CD4-positive, alpha-beta memory T cell (primary cell): ENCODE results near the gene IGSF23. TPM values are rescaled to one million over a fixed set of nuclear protein-coding genes. Genes with fewer than 3 reads are reported as not detected.

Experiments used
- CTCF ChIA-PET: fragments of 350-600 bp; sonication (Branson Sonifier 250); formaldehyde crosslinking; loops from one replicate; lab custom pipeline; 2021; ENCODE audit warnings: inconsistent platforms; ENCODE audit not compliant: partially characterized antibody; lab: Charles Lee
- POLR2A ChIA-PET: fragments of 350-600 bp; sonication (Branson Sonifier 250); formaldehyde crosslinking; loops from one replicate; lab custom pipeline; 2021; ENCODE audit not compliant: partially characterized antibody; lab: Charles Lee
- DNase-seq, 5 donors: peaks; one replicate each; pipeline versions ENCODE4 v3.0.0 to v3.0.0-alpha.2; 2020 to 2022; ENCODE audit warnings: mixed read lengths in 1 of 5
- H3K27ac ChIP-seq: one replicate; pipeline ENCODE4 v1.7.0; 2013; ENCODE audit warnings: low read depth, low read length
- H3K27me3 ChIP-seq: 2 replicates; pipeline ENCODE4 v1.7.0; 2013; ENCODE audit warnings: mild to moderate bottlenecking, low read length, moderate library complexity; ENCODE audit not compliant: insufficient read depth
- H3K36me3 ChIP-seq: 2 replicates; pipeline ENCODE4 v1.7.0; 2013; ENCODE audit warnings: mild to moderate bottlenecking, low read length, moderate library complexity; ENCODE audit not compliant: insufficient read depth
- H3K4me1 ChIP-seq: 2 replicates; pipeline ENCODE4 v1.7.0; 2013; ENCODE audit warnings: mild to moderate bottlenecking, low read length, moderate library complexity; ENCODE audit not compliant: insufficient read depth
- H3K4me3 ChIP-seq, 2 donors: one replicate each; pipeline ENCODE4 v1.7.0; 2013; ENCODE audit warnings: low read length in 2 of 2, mild to moderate bottlenecking in 1 of 2
- H3K9me3 ChIP-seq, 2 donors: one replicate each; pipeline ENCODE4 v1.7.0; 2013; ENCODE audit warnings: low read length in 2 of 2, control low read depth in 1 of 2; ENCODE audit not compliant: control insufficient read depth in 1 of 2
- H3K27ac Mint-ChIP-seq, 7 donors: one replicate each; pipeline ENCODE4 v1.8.0; 2020 to 2021; ENCODE audit warnings: mixed read lengths in 7 of 7, mild to moderate bottlenecking in 6 of 7, inconsistent platforms in 3 of 7, moderate library complexity in 3 of 7
- H3K27me3 Mint-ChIP-seq, 2 donors: one replicate each; pipeline ENCODE4 v1.8.0; 2020 to 2021; ENCODE audit warnings: mixed read lengths in 2 of 2
- H3K36me3 Mint-ChIP-seq, 2 donors: one replicate each; pipeline ENCODE4 v1.8.0; 2020 to 2021; ENCODE audit warnings: mixed read lengths in 2 of 2, inconsistent platforms in 1 of 2, mild to moderate bottlenecking in 1 of 2
- H3K4me1 Mint-ChIP-seq, 4 donors: one replicate each; pipeline ENCODE4 v1.8.0; 2020 to 2021; ENCODE audit warnings: mixed read lengths in 4 of 4, mild to moderate bottlenecking in 1 of 4
- H3K4me3 Mint-ChIP-seq, 8 donors: one replicate each; pipeline ENCODE4 v1.8.0; 2020 to 2021; ENCODE audit warnings: mixed read lengths in 8 of 8, mild to moderate bottlenecking in 7 of 8, moderate library complexity in 6 of 8, inconsistent platforms in 3 of 8
- H3K9me3 Mint-ChIP-seq, 8 donors: one replicate each; pipeline ENCODE4 v1.8.0; 2020 to 2021; ENCODE audit warnings: mixed read lengths in 8 of 8, mild to moderate bottlenecking in 5 of 8, inconsistent platforms in 3 of 8, moderate library complexity in 1 of 8
- intact Hi-C: fragments of 100-400 bp; cut with micrococcal nuclease; formaldehyde crosslinking; loops from one replicate; pipeline ENCODE4 v1.15.1; 2023
- polyA plus RNA-seq, 2 donors: library from polyadenylated mRNA; unstranded; fragments of 300-500 nt; fragmentation: Illumina TruSeq; gene quantifications; one replicate each; pipeline ENCODE4 v1.2.3, GENCODE V29; 2021
- total RNA-seq, 2 experiments: library from RNA; stranded (reverse); gene quantifications; one replicate each; pipeline ENCODE4 v1.2.3, GENCODE V29; 2021

Gene IGSF23
- total and polyA plus RNA-seq, 4 experiments from 2014 or later, result not detected

GRCh38 chr19:44572581-44572900 lies 40.8 kb upstream of the IGSF23 start:
- peaks cover 0 to 24% (median 1%) of the 10 kb centered on the region in 8 donors for H3K9me3 Mint-ChIP-seq
- Histone ChIP-seq H3K36me3 (no peaks in the 10 kb centered on the region), H3K9me3 (no peaks in the 10 kb centered on the region), H3K4me1 (no peaks in the 10 kb centered on the region), H3K4me3 (no peak overlapping the region), H3K27ac (no peak overlapping the region), H3K27me3 (no peaks in the 10 kb centered on the region)
- intact Hi-C loops, result no loop called here
- DNase-seq, result no peak
- no peak overlapping the region for H3K4me3 Mint-ChIP-seq
- H3K27me3 Mint-ChIP-seq, result peaks cover 0 to 7% of the 10 kb centered on the region in 2 donors
- ChIA-PET CTCF (interaction anchor here (2.4 kb wide), 1 partner anchor 11 kb away, joined by 13 read pairs; no protein-coding TSS in a partner anchor), POLR2A (no interaction called here)
- peaks cover 0 to 4% of the 10 kb centered on the region in 2 donors for H3K36me3 Mint-ChIP-seq
- no peak overlapping the region for H3K27ac Mint-ChIP-seq
- peaks cover 0 to 4% (median 1%) of the 10 kb centered on the region in 4 donors for H3K4me1 Mint-ChIP-seq

- H3K36me3 Mint-ChIP-seq, result peaks cover 0 to 5% of the 10 kb centered on the region in 2 donors
- no peaks in the 10 kb centered on the region for H3K36me3 ChIP-seq
- ChIA-PET CTCF (no interaction called here), POLR2A (no interaction called here)
- no peak overlapping the region for H3K27ac Mint-ChIP-seq
- H3K4me3 Mint-ChIP-seq, result no peak overlapping the region
- H3K27me3 Mint-ChIP-seq, result peaks cover 0 to 7% of the 10 kb centered on the region in 2 donors
- H3K27me3 ChIP-seq, result no peaks in the 10 kb centered on the region
- H3K27ac ChIP-seq, result no peak overlapping the region
- peaks cover 0 to 29% (median 3%) of the 10 kb centered on the region in 8 donors for H3K9me3 Mint-ChIP-seq
- no peaks in the 10 kb centered on the region for H3K4me1 ChIP-seq
- no peak overlapping the region for H3K4me3 ChIP-seq
- H3K4me1 Mint-ChIP-seq, result peaks cover 0 to 4% (median 1%) of the 10 kb centered on the region in 4 donors
- intact Hi-C loops, result no loop called here
- DNase-seq, result no peak
- no peaks in the 10 kb centered on the region for H3K9me3 ChIP-seq
These were observed 40.2 kb upstream of the IGSF23 start for GRCh38 chr19:44573183-44573582.

- H3K36me3 ChIP-seq, result no peaks in the 10 kb centered on the region
- H3K9me3 ChIP-seq, result no peaks in the 10 kb centered on the region
- Mint-ChIP-seq H3K27me3 (peaks cover 0 to 7% of the 10 kb centered on the region in 2 donors), H3K4me3 (no peak overlapping the region), H3K27ac (no peak overlapping the region), H3K4me1 (peaks cover 0 to 4% (median 1%) of the 10 kb centered on the region in 4 donors), H3K36me3 (peaks cover 0 to 5% of the 10 kb centered on the region in 2 donors), H3K9me3 (peaks cover 0 to 29% (median 3%) of the 10 kb centered on the region in 8 donors)
- POLR2A ChIA-PET, result no interaction called here
- DNase-seq, result no peak
- CTCF ChIA-PET, result no interaction called here
- intact Hi-C loops, result no loop called here
- no peak overlapping the region for H3K4me3 ChIP-seq
- H3K27ac ChIP-seq, result no peak overlapping the region
- no peaks in the 10 kb centered on the region for H3K4me1 ChIP-seq
- H3K27me3 ChIP-seq, result no peaks in the 10 kb centered on the region
These were observed 39.7 kb upstream of the IGSF23 start for GRCh38 chr19:44573627-44574026.

GRCh38 chr19:44574186-44574950 lies 39.0 kb upstream of the IGSF23 start:
- POLR2A ChIA-PET, result no interaction called here
- peaks cover 0 to 30% (median 3%) of the 10 kb centered on the region in 8 donors for H3K9me3 Mint-ChIP-seq

DNA sequence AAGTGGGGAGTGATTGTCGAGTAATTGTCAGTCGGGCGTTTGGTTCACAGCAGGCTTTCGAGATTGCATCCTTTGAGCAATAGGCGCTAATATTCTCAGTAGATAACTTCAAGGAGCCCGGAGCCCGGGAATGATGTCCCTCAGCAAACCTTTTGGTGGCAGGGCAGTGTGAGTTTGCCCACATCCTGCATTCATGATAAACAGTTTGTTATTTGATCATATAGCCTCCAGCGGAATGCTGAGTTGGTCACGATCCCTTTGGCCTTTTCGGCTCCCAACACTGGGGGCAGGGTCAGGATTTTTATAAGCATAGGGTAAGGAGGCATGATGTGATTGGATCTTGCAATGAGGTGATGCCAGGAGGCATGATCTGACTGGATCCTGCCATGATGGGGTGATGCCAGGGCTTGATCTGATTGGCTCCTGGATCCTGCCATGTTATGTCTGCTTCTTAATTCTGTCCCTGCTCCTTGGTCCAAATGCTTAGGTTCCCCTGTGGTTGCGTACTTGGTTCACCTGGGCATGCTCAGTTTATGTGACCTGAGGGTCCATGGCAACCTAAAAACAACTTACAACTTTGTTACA lies 38.2 kb upstream of the IGSF23 start:
- Mint-ChIP-seq H3K27ac (no peak overlapping the region), H3K4me1 (peaks cover 0 to 4% (median 1%) of the 10 kb centered on the region in 4 donors), H3K4me3 (no peak overlapping the region), H3K36me3 (peaks cover 0 to 5% of the 10 kb centered on the region in 2 donors), H3K9me3 (peaks cover 0 to 36% (median 5%) of the 10 kb centered on the region in 8 donors), H3K27me3 (peaks cover 0 to 4% of the 10 kb centered on the region in 2 donors)
- ChIA-PET POLR2A (no interaction called here), CTCF (no interaction called here)
- no peaks in the 10 kb centered on the region for H3K4me1 ChIP-seq
- H3K36me3 ChIP-seq, result no peaks in the 10 kb centered on the region
- no peaks in the 10 kb centered on the region for H3K9me3 ChIP-seq
- DNase-seq, result no peak
- H3K27me3 ChIP-seq, result no peaks in the 10 kb centered on the region
- intact Hi-C loops, result no loop called here
- H3K27ac ChIP-seq, result no peak overlapping the region
- H3K4me3 ChIP-seq, result no peak overlapping the region

More at GRCh38 chr19:44574186-44574950, 39.0 kb upstream of the IGSF23 start:
- H3K27me3 Mint-ChIP-seq, result peaks cover 0 to 4% of the 10 kb centered on the region in 2 donors
- Histone ChIP-seq H3K27me3 (no peaks in the 10 kb centered on the region), H3K4me3 (no peak overlapping the region), H3K36me3 (no peaks in the 10 kb centered on the region), H3K4me1 (no peaks in the 10 kb centered on the region), H3K9me3 (no peaks in the 10 kb centered on the region), H3K27ac (no peak overlapping the region)
- no peak overlapping the region for H3K4me3 Mint-ChIP-seq
- intact Hi-C loops, result no loop called here
- H3K4me1 Mint-ChIP-seq, result peaks cover 0 to 4% (median 1%) of the 10 kb centered on the region in 4 donors
- peaks cover 0 to 5% of the 10 kb centered on the region in 2 donors for H3K36me3 Mint-ChIP-seq
- peak overlapping the region in 1 of 7 donors; percentile 17 for H3K27ac Mint-ChIP-seq
- no peak for DNase-seq
- CTCF ChIA-PET, result no interaction called here

GRCh38 chr19:44576843-44577565 lies 36.4 kb upstream of the IGSF23 start:
- no peak for DNase-seq
- Mint-ChIP-seq H3K9me3 (peaks cover 3 to 37% (median 7%) of the 10 kb centered on the region in 8 donors), H3K4me3 (no peak overlapping the region), H3K4me1 (no peaks in the 10 kb centered on the region), H3K27ac (no peak overlapping the region), H3K36me3 (peaks cover 0 to 5% of the 10 kb centered on the region in 2 donors), H3K27me3 (peaks cover 0 to 2% of the 10 kb centered on the region in 2 donors)
- ChIA-PET POLR2A (no interaction called here), CTCF (interaction anchor here (0.7 to 1.0 kb wide), 2 partner anchors 50 to 72 kb away, joined by 3 read pairs; no protein-coding TSS in a partner anchor)
- Histone ChIP-seq H3K4me1 (no peaks in the 10 kb centered on the region), H3K27me3 (no peaks in the 10 kb centered on the region), H3K27ac (no peak overlapping the region), H3K36me3 (no peaks in the 10 kb centered on the region), H3K4me3 (no peak overlapping the region), H3K9me3 (no peaks in the 10 kb centered on the region)
- intact Hi-C loops, result loop anchor here (1.0 kb wide), 1 partner anchor 80 kb away; no protein-coding TSS in a partner anchor

DNA sequence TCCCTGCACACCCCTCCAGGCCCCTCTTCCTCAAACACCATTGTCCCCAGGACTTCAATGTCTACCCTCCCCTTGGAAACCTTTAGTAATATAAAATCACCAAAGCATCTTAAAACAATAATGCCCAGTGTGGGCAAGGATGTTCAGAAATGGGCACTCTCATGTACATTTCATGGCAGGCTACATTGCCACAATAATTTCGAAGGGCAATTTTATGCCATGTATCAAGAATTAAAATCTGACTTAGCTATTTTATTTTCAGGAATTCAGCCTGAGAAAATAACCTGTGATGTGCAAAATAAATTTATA lies 35.8 kb upstream of the IGSF23 start:
- ChIA-PET POLR2A (no interaction called here), CTCF (interaction anchor here (1.0 kb wide), 1 partner anchor 71 kb away, joined by 3 read pairs; no protein-coding TSS in a partner anchor)
- no peaks in the 10 kb centered on the region for H3K4me1 ChIP-seq
- intact Hi-C loops, result loop anchor here (1.0 kb wide), 1 partner anchor 80 kb away; no protein-coding TSS in a partner anchor
- H3K36me3 ChIP-seq, result no peaks in the 10 kb centered on the region
- no peaks in the 10 kb centered on the region for H3K27me3 ChIP-seq
- H3K9me3 ChIP-seq, result no peaks in the 10 kb centered on the region
- DNase-seq, result no peak
- H3K4me3 ChIP-seq, result no peak overlapping the region
- peaks cover 0 to 5% of the 10 kb centered on the region in 2 donors for H3K36me3 Mint-ChIP-seq
- H3K4me1 Mint-ChIP-seq, result no peaks in the 10 kb centered on the region
- no peak overlapping the region for H3K27ac ChIP-seq
- peaks cover 0 to 2% of the 10 kb centered on the region in 2 donors for H3K27me3 Mint-ChIP-seq
- H3K27ac Mint-ChIP-seq, result no peak overlapping the region
- no peak overlapping the region for H3K4me3 Mint-ChIP-seq
- H3K9me3 Mint-ChIP-seq, result peaks cover 3 to 37% (median 7%) of the 10 kb centered on the region in 8 donors
